GM18517 (cell line): ENCODE results near the gene MGAT5.

Source experiments
- ATAC-seq: cut with Tn5 transposase; IDR thresholded peaks from one replicate; pipeline ENCODE4 v1.9.1; 2021; ENCODE audit warnings: mild to moderate bottlenecking, moderate library complexity; ENCODE audit not compliant: unreplicated experiment

Gene MGAT5

DNA sequence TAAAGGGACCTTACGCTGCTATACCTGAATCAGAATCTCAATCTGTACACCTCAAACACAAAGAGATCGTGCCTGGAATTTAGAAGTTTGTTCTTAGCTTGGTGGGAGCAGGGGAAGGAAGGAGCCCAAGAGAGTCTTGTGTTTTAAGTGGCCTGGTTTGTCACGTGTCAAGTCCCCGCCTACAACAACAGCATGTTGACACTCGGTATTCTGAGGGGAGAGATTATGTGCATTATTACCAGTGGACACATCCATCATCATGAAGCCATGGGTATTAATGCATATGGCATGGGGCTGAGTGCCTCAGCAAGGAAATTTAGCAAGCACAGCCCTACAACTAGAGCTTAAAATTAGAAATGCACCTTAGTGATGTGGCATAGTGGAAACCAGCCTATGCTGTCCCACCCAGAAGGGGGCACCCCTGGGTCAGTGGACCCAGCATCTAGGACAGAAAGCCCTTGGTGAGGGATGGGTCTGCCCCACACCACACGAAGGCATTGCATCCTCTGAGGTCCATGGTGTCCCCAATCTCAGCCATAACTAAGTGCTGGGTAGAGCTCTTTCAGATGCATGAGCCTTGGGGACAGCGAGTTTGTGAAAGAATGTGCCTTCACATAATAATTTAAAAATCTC lies 138.7 kb downstream of the MGAT5 start:
- ATAC-seq = no peak

DNA sequence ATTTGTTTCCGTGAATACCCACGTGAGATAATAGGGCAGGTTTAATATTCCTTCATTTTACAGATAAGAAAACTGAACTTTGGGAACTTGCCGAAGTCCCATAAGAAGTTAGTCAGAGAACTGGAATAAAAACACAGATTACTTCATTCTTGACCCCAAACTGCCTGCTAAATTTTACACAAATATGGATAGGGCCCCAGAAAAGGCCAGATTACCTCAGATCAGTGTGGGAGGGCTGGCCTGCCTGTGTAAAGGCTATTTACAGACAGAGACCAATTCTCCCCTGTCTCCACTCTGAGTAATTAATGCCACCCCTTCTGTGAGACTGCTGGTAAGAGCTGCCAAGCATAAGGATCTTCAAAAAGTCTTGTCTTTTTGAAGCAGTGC lies 139.2 kb downstream of the MGAT5 start:
- no peak for ATAC-seq

DNA sequence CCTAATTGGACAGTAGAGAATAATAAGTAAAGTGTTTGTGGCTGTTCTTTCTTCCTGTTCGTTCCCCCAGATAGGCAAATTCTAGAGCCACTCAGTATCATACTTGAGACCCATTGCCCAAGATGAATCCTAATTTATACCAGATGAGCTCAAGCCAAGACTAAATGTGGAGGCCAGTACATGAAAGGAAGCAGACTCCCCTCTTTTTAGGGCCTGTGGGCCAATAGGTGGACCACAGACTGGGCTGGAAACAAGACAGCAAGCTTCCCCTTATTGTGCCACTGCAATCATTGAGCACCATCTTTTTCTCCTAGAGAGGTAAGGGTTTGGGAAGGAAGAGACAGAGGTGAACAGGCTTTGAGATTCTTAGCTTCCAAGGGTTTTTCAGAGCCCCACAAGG lies 141.9 kb downstream of the MGAT5 start:
- no peak for ATAC-seq

DNA sequence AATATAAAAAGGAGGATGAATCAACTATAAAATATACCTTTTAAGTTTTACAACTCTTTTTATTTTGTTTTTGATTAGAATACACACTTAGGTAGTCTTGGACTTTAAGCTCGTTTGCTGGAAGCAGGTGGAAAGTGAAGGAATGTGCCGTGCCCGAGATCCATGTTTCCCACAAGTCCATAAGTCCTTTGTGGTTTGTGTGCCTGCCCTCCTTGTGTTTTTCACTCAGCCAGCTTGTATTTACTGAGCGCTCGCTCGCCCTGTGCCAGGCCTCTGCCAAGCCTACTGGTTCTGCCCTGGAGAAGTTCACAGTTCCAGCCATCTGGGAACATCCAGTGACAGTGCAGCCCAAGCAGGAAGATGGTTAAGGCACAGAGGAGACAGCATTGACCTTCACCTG lies 142.6 kb downstream of the MGAT5 start:
- no peak for ATAC-seq

DNA sequence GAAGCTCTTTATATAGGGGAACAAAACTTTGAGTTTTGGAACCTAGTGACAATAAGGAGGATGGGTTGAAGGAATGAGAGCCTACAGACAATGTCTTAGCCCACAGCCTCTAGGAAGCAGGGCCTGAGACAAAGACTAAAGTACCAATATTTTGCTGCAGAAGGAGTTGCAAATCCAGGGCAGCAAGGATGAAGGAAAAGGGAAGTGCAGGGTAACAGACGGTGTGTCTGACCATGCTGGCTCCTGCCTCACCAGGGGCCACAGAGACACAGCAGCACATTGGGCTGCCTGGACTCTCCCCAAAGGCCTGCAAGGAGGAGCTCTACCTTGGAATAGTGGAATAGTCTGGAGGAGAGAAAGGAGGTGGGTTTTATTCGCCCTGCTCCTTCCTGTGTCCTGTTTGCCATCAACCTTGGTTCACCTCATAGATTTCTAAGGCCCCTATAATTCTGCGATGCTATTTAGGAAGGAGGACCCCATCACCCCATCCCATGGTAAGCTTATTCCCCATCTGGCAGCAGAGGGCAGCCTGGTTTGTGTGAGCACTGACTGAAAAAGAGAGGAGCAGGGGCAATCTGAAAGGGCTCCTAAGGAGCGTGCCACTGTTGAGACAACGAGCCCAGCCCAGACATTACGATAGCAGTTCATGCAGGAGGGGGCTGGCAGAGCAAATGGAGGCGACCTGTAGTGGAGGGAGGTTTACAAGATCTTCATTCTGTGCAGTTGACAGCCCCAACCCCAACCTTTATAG lies 143.4 kb downstream of the MGAT5 start:
- ATAC-seq = no peak

GRCh38 chr2:134398300-134398699 lies 144.4 kb downstream of the MGAT5 start:
- ATAC-seq = no peak

- ATAC-seq = no peak
Measured at GRCh38 chr2:134399096-134399495, 145.2 kb downstream of the MGAT5 start.

GRCh38 chr2:134401081-134401497 lies 147.2 kb downstream of the MGAT5 start:
- no peak for ATAC-seq

- no peak for ATAC-seq
Measured at GRCh38 chr2:134401789-134402188, 147.9 kb downstream of the MGAT5 start.

- no peak for ATAC-seq
Measured at GRCh38 chr2:134402410-134402809, 148.5 kb downstream of the MGAT5 start.

DNA sequence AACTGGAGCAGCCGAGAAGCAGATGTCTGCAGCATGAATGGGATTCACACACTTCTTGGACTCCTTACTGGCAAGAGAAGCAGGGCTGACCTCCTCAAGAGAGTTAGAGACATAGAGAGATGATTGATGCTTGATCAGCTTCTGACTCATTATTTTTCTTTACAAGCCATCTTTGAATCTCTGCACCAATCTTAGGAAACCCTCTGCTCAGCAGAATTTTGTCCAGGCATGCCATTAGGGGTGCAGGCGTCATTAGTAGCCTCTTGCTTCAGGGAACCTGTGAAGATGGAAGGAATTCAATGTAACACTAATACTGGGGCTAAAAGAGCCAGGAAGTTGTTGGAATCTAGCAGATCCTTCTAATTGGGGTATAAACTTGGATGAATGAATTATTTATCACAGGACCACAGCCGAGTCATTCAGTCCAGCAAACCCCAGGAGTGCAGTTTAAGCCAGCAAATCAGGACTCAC lies 151.8 kb downstream of the MGAT5 start:
- ATAC-seq = no peak

DNA sequence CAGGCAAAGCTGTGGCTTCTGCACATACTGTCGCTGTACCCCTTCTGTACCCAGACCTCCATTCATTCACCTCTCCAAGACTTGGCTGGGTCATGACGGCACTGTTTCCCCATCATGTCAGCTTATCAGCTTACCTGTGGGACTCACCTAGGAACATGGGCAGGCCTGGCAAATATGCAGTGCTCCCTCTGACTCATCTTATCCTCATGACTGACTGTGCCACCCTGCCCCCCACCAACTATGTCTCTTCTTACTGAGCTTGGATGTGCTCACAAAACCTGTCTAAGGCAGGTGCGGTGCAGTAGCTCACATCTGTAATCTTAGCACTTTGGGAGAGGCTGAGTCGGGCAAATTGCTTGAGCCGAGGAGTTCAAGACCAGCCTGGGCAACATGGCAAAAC lies 152.4 kb downstream of the MGAT5 start:
- ATAC-seq = no peak

- ATAC-seq = no peak
Measured at GRCh38 chr2:134406736-134407135, 152.9 kb downstream of the MGAT5 start.

DNA sequence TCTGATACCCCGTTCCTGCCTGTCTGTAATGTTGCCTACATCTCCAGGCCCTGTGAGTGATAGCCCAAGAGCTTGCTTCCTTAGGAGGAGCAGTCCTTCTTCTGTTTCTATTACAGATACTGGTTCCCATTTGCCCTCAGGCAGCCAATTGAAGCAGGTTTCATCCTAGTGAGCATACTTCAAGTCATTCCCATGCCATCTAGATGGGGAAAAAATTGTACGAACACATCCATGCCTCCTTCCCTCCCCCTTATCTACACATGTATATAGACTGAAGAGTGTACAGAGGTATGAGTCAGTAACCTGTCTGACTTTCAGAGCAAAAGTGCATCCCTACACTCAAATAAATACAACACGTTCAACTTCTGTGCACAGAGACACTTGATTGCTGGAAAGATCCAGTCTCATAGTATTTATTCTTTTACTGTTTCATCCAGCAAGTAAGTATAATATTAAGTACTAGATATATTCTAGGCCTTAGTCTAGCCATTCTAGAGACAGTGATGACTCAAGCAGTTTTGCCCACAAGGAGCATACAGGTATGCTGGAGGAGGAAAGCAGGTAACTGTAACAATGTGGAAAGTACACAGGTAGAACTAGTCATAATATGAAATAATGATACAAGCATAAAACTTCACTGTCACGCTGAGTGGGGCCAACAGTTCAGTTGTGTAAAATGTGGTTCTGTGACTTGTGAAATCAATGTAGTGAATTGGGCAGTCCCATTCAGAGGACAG lies 153.4 kb downstream of the MGAT5 start:
- ATAC-seq = no peak

DNA sequence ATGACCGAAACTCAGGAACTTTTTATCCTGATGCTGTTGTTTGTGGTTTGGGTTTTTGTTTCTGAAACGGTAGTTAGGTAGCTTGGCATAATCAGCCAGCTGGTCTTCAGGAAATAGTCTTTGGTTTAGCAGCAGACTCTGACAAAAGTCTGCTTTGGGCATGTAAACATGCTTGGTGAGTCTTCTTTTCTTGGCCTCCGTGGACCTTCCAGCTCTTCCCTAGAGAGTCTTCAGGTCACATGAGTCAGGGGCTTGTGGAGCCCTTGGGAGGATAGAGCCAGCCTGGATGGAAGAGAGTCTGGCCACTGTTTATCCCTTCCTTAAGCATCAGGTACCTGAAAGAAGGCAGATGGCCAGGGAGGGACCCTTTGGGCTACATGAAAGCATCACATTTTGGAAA lies 154.5 kb downstream of the MGAT5 start:
- no peak for ATAC-seq

DNA sequence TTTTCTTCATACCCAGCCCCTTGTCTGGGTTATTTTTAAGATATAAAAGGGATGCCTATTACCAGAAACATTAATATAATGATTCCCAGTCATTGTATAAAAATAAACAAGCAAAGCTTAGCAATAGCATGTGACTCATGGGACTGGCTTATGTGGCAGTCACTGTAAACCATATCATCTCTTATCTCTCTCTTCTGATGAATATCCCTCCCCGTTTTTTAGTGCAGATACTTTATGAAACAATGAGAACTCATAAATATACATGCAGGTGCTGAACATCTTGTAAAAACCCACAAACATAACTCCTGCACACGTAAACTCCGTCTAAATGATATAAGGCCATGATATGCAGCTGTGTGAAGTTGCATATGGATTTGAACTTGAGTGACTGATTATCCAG lies 154.9 kb downstream of the MGAT5 start:
- no peak for ATAC-seq

- no peak for ATAC-seq
Measured at GRCh38 chr2:134410006-134410405, 156.1 kb downstream of the MGAT5 start.

DNA sequence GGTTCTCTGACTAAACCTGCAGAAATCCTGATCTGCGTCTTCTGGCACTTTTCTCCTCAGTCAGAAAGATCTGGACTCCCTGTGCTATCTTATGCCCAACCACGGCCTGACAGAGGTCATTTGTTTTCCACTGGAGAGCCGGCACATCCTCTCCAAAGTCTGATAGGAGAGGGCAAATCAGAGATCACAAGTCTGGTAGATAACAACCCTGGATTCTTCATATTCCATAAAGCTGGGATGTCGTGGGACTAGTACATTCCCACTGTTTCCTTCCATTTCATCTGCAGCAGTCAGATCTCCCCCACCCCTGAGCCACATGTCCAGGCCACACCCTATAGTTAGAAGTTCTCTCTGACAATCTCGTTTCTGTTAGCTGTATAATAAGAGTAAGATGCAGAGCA lies 157.0 kb downstream of the MGAT5 start:
- no peak for ATAC-seq

DNA sequence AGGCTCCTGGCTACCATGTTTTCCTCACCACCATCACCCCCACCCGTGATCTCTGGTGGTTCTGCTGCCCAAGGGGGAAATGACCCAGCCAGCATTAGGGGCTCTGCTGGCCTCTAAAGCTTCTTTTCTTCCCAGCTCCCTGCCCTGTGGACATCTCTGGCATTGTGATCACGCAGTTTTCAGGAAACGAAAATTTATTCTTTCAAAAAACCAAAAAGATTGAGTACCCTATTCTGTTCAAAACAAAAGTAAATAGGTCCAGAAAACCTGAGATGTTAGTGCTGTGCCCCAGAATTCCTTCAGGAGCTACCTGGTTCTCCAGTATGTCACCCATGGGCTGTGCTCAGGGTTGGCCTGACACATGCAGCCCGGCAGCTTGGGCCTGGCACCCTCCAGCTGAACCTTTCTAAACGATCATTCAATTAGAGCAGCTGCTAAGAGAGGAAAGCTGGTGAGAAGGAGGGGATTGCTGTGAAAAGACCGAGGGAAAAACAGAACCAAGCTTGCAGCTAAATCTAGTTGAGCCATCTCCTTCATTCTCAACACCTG lies 157.5 kb downstream of the MGAT5 start:
- ATAC-seq = no peak

DNA sequence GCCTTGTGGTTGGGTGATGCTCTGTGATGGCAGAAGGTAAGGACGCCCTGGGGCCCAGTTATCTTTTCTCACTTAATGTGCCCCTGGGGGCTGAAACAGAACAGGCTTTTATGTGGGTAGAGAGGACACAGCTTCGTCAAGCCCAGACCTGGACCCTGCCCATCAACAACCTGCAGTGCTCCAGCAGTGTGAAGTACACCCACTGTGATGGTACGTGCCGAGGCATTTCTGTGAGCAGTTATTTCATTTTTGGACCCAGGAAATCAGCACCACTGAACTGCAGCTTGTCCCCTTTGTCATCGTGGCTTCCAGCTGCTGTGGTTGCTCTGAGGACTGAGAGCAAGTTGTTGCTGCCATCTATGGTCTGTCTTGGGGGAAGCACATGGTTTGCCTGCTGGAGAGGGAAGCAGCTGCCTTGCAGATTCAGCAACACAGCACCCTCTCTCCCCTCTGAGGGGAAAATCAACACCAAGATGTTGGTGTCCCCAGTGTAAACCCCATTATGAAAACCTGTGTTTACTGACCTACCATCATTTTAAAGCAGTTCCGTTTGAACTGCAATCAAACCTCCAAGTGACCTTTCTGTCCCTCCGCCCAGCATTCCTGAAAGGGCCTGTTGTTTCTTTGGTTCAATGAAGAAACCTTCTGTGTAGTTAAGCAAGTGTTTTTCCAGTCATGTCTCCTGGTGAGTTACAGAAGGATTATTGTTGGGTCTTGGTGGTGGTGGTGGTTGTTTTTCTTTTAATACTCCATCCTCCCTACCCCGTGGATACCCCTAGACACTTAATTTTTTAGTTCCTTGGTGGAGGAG lies 158.2 kb downstream of the MGAT5 start:
- peak; percentile 97 for ATAC-seq

GRCh38 chr2:134412639-134412999 lies 158.7 kb downstream of the MGAT5 start:
- ATAC-seq = no peak
